ENCODE results near the gene POC1A. TPM values are rescaled to one million over a fixed set of nuclear protein-coding genes. Genes with fewer than 3 reads are reported as not detected.

POC1A gene
- total and polyA plus RNA-seq, 2 of the 8 experiments (the other 6 are each of a cell fraction or from before 2014, with no cell fraction given), result 35.7 to 39.2 TPM

GRCh38 chr3:52145736-52146110 is 8.5 kb downstream of the POC1A start (continued):
- TF ChIP-seq CHD7 (IDR thresholded peaks at IDR 0.05; ENCODE audit: insufficient replicate concordance, low read length), result no peak
- no peak for TF ChIP-seq SIN3A (conservative IDR thresholded peaks at IDR 0.05 in 1 of 2, IDR thresholded peaks at IDR 0.05 in 1 of 2; ENCODE audit: low read depth in 1 of 2, low read length in 2 of 2)
- no peak for TF ChIP-seq SAP30 (IDR thresholded peaks at IDR 0.05; ENCODE audit: insufficient read depth, insufficient replicate concordance, low read length)

Measured in H1 (cell line).